GM10248 (cell line): ENCODE data around the gene IRAG1.
"Not testable (repeated sequence)": the region's sequence is repeated elsewhere in the genome, so short reads cannot be mapped to it uniquely, and the experiment has no call there.

ENCODE experiments used
- CTCF ChIA-PET: fragments of 300-600 bp; sonication (Branson Sonifier 250); formaldehyde crosslinking; extraction: SDS; loops from one replicate; lab custom pipeline; 2021; ENCODE audit warnings: antibody characterized with exemption; lab: Yijun Ruan, JAX
- POLR2A ChIA-PET: fragments of 350-650 bp; sonication (Branson Sonifier 250); formaldehyde crosslinking; extraction: SDS; loops from one replicate; lab custom pipeline; 2020; ENCODE audit warnings: antibody characterized with exemption; lab: Yijun Ruan, JAX
- DNase-seq: peaks from one replicate; pipeline ENCODE4 v3.0.0; 2012; ENCODE audit errors: extremely low spot score
- TF ChIP-seq, protein P1 (sequence below): IDR thresholded peaks from 2 replicates; pipeline ENCODE4 v1.5.1; 2012; ENCODE audit warnings: mild to moderate bottlenecking, low read depth; ENCODE audit errors: extremely low read depth, missing control alignments, control extremely low read depth

The IRAG1 gene

DNA sequence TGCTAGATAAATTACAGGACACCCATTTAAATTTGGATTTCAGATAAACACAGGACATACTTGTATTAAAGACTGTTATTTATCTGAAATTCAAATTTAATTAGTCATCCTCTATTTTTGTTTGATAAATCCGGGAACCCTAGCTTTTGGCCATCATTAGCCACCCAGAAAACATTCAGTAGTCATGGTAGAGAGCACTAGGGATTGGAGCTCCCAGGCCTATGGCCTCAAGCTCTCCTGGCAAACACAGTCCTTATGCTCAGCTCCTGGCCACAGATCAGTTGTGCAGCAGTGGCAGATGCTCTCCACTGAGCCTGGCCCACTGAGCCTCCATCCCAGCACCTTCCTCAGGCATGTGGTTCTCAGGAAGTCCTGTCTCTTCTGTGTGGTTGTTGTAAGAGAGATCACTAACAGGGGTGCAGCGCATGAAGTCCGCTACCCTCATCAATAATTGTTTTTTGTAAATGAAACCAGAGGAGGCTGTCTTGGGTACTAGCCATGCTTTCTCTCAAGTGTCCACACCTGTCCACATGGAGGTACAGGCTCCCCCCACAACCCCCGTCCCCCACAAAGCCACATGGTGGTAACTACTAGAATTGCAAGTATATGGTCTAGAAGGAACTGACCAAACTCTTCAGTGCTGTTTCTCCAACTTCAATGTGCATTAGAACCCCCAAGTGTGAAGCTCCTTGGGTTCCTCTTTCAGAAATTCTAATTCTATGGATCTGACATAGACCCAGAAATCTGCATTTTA is 1.1 kb upstream of the IRAG1 start:
- TF ChIP-seq, protein P1, sequence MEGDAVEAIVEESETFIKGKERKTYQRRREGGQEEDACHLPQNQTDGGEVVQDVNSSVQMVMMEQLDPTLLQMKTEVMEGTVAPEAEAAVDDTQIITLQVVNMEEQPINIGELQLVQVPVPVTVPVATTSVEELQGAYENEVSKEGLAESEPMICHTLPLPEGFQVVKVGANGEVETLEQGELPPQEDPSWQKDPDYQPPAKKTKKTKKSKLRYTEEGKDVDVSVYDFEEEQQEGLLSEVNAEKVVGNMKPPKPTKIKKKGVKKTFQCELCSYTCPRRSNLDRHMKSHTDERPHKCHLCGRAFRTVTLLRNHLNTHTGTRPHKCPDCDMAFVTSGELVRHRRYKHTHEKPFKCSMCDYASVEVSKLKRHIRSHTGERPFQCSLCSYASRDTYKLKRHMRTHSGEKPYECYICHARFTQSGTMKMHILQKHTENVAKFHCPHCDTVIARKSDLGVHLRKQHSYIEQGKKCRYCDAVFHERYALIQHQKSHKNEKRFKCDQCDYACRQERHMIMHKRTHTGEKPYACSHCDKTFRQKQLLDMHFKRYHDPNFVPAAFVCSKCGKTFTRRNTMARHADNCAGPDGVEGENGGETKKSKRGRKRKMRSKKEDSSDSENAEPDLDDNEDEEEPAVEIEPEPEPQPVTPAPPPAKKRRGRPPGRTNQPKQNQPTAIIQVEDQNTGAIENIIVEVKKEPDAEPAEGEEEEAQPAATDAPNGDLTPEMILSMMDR = no peak
- ChIA-PET POLR2A (no interaction called here), CTCF (interaction anchor here (1.2 to 1.9 kb wide), 3 partner anchors 21 to 69 kb away, joined by 3 to 7 read pairs (median 5); no protein-coding TSS in a partner anchor)
- no peak for DNase-seq

DNA sequence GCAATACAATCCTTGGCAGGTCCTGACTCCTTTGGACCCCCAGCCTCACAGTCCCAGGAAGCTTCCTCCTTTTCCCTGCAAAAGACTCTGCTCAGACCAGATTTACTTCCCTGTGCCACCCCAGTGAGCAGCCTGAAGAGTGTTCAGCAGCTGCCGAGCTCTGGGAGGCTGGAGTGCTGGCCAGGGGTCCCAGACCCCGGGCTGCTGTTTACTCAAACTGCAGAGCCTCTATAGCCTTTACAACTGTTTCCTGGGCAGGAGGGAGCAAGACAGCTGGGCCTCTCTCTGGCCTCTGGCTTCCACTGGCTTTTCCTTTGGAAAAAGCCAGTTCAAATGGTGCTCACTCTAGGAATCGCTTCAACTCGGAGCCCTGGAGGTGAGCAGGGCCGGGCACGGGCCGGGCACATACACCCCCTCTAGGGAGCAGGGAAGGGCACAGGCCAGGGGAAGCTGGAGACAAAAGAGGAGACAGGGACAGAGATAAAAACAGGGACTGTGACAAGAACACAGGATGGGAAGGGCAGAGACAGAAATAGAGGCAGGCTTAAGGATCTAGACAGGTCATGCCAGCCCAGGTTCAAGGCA is 932 bp downstream of the IRAG1 start:
- DNase-seq = no peak
- ChIA-PET CTCF (interaction anchor here (1.5 to 1.7 kb wide), 4 partner anchors 14 to 279 kb away, joined by 3 to 5 read pairs (median 4); no protein-coding TSS in a partner anchor), POLR2A (no interaction called here)
- TF ChIP-seq, protein P1 = no peak

DNA sequence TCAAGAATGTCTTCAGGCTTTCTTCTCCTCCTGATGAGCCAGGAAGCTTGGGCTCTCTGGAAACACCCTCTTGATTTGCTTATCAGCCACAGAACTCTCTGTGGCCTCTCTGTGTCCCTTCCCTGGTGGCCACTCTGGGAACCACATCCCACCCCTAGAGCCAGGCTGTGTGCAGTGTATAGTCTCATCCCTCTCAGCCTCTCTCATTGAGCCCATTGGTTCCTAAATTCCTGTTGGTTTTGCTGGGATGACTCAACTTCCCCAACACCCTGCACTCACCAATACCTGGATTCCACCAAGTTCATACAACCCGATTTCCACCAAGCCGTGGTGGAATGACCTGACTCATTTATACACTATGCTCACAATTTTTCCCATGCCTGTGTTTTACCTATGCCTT is 5.2 kb downstream of the IRAG1 start:
- ChIA-PET CTCF (interaction anchor here (1.0 to 1.4 kb wide), 4 partner anchors 12 to 322 kb away, joined by 3 to 4 read pairs (median 3); no protein-coding TSS in a partner anchor), POLR2A (no interaction called here)
- DNase-seq = no peak
- TF ChIP-seq, protein P1 = no peak

DNA sequence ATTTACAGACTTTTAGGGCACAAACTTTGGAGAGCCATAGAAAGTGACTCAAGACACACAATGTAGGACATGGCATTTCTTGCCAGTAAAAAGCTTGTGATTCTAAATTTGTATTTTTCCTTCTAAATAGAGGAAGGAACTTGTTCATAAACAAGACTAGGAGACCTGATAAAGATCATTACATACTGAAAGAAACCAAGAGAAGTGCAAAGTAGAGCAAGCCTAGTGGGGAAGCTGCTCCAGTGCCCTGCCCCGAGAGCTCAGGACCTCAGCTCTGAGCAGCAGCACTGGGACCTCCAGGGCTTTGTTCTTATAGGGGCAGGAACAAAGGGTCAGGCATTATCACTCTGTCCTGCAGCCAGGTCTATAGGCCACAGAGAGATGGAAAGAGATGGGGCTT is 7.2 kb downstream of the IRAG1 start:
- ChIA-PET CTCF (no interaction called here), POLR2A (no interaction called here)
- TF ChIP-seq, protein P1 = no peak
- DNase-seq = no peak

DNA sequence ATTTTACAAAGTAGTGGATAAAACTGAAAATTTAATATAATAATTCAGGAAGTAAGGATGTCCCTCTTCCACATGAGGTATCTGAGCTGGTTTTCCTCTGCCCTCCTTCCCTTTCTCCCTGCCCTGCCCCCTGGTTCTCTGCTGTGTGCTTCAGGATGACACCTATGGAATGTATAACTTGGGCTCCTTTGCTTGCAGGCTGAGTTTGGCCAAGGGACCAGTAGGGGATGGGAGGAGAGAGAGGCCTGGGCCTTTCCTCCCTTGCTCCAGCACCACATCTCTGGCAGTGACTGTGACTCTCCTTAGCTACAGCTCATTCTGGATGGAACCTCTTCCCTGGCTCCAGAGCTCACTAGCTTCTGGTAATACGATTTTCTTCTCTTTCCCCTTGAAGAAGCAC is 10.1 kb downstream of the IRAG1 start:
- TF ChIP-seq, protein P1 = no peak
- ChIA-PET POLR2A (interaction anchor here (0.7 kb wide), 1 partner anchor 741 kb away, joined by 3 read pairs; no protein-coding TSS in a partner anchor), CTCF (interaction anchor here (0.8 to 1.6 kb wide), 5 partner anchors 14 to 54 kb away, joined by 3 to 4 read pairs (median 3); no protein-coding TSS in a partner anchor)
- DNase-seq = no peak

DNA sequence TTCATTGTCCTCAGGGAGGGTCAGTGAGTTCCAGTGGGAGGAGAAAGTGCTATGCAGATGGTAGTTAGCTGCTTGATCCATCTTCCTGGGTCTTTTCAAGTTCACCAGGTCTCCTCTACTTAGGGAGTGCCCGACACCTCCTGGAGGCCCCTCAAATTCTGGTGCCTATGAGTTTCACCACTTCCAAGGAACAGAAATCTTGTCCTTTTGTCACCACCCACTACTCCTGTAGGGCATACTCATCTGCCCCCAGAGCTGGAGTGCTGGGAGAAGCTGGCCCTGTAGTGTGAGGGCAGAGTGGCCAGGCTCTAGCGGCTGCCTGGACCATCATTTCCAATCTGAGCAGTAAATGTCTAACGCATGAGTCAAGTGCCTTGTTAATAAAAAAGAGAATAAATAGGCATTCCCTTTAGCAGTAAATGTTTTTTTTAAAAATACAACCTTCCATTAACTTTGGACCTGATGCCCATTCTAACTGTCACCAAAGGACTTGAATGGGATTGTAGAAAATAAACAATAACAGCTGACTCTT is 12.5 kb downstream of the IRAG1 start:
- POLR2A ChIA-PET = no interaction called here
- CTCF ChIA-PET = no interaction called here
- TF ChIP-seq, protein P1 = no peak
- DNase-seq = no peak

DNA sequence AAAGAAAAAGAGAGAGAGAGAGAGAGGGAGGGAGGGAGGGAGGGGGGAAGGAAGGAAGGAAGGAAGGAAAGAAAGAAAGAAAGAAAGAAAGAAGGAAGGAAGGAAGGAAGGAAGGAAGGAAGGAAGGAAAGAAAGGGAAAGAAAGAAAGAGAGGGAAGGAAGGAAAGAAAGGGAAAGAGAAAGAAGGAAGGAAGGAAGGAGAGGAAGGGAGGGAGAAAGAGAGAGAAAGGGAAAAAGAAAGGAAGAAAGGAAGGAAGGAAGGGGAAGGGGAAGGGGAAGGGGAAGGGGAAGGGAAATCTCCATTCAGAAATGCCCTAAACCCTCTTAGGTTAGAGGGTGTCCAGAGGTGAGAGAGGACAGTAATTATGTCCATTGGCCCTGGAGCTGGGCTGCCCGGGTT is 13.3 kb downstream of the IRAG1 start:
- DNase-seq, POLR2A ChIA-PET, CTCF ChIA-PET: not testable (repeated sequence)
